Adipocyte (in vitro differentiated cells): ENCODE data around the gene IGIP.

ENCODE experiments used
- DNase-seq: peaks from one replicate; pipeline ENCODE4 v3.0.0-alpha.2; 2015; ENCODE audit warnings: low read depth
- H3K27me3 ChIP-seq: replicated peaks from 2 replicates; pipeline ENCODE4 v1.7.0; 2013; ENCODE audit warnings: mild to moderate bottlenecking, low read length, moderate library complexity; ENCODE audit not compliant: control insufficient read depth, insufficient read depth
- H3K36me3 ChIP-seq: 2 replicates; pipeline ENCODE4 v1.7.0; 2013; ENCODE audit warnings: low read length, mild to moderate bottlenecking, moderate library complexity; ENCODE audit not compliant: control insufficient read depth, insufficient read depth, severe bottlenecking
- H3K4me1 ChIP-seq: 2 replicates; pipeline ENCODE4 v1.7.0; 2013; ENCODE audit warnings: mild to moderate bottlenecking, low read length, moderate library complexity; ENCODE audit not compliant: control insufficient read depth, insufficient read depth
- H3K4me3 ChIP-seq: 2 replicates; pipeline ENCODE4 v1.7.0; 2013; ENCODE audit warnings: mild to moderate bottlenecking, low read length, moderate library complexity
- H3K9ac ChIP-seq: 2 replicates; pipeline ENCODE4 v1.7.0; 2013; ENCODE audit warnings: mild to moderate bottlenecking, low read length, moderate library complexity
- H3K9me3 ChIP-seq: 2 replicates; pipeline ENCODE4 v1.7.0; 2013; ENCODE audit warnings: mild to moderate bottlenecking, low read length, moderate library complexity; ENCODE audit not compliant: control insufficient read depth

The IGIP gene

GRCh38 chr5:140125637-140126036, at the start of gene IGIP:
Gene IGIP, plus strand, starts transcription at chr5:140125937. Its CDS starts 2,540 bp downstream, at chr5:140128477.
- H3K4me1 ChIP-seq, result peaks cover 24% of the 10 kb centered on the region
- DNase-seq, result no peak
- no peaks in the 10 kb centered on the region for H3K27me3 ChIP-seq
- no peak within 1 kb of the TSS for H3K4me3 ChIP-seq
- H3K36me3 ChIP-seq, result no peaks in the 10 kb centered on the region
- H3K9me3 ChIP-seq, result no peaks in the 10 kb centered on the region
- no peak within 1 kb of the TSS for H3K9ac ChIP-seq

- Histone ChIP-seq H3K27me3 (no peaks in the 10 kb centered on the region), H3K4me3 (no peak overlapping the region), H3K9me3 (no peaks in the 10 kb centered on the region), H3K9ac (no peak overlapping the region), H3K36me3 (no peaks in the 10 kb centered on the region), H3K4me1 (no peaks in the 10 kb centered on the region)
- no peak for DNase-seq
Measured at GRCh38 chr5:140076142-140076541, 49.6 kb upstream of the IGIP start.

DNA sequence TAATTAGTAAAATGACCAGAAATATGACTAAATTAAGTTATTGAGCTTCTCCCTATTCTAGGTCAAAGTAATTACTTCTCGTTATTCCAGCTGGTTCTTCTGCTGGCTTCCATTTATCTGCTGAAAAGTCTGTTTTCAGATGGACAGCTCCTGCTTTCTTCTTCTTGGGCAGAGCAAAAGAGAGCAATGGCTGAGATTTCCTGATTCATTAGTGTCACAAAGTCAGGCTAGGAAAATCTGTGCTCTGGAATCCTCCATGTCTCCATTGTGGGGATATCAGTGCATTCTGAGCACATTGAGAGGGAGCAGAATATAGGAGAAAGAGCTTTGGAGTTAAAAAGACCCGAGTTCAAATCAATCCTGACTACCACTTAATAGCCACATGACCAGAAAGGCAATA, 48.9 kb upstream of the IGIP start:
- Histone ChIP-seq H3K36me3 (no peaks in the 10 kb centered on the region), H3K9me3 (no peaks in the 10 kb centered on the region), H3K27me3 (no peaks in the 10 kb centered on the region), H3K4me1 (no peaks in the 10 kb centered on the region), H3K4me3 (no peak overlapping the region), H3K9ac (no peak overlapping the region)
- DNase-seq, result no peak

DNA sequence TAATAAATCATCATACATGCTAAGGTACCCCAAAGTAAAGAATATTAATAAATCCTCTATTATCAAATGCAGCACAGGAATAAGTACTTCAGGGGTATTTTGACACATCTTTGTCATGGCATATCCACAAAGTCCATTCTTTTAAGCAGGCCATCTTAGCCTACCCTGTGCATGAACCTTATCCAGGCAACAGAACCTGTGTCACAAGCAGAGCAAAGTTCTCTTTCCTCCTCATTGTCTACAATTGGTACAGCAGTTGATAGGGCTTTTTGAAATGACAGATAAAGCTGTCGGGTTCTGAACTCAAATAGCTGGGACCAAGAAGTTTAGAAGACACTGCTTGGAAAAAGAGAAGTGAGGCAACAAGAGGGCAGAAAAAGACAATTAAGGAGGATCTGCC, 42.6 kb upstream of the IGIP start:
- no peak for DNase-seq
- Histone ChIP-seq H3K27me3 (no peaks in the 10 kb centered on the region), H3K9ac (no peak overlapping the region), H3K4me1 (no peaks in the 10 kb centered on the region), H3K36me3 (no peaks in the 10 kb centered on the region), H3K4me3 (no peak overlapping the region), H3K9me3 (no peaks in the 10 kb centered on the region)

- DNase-seq, result no peak
- Histone ChIP-seq H3K4me1 (no peaks in the 10 kb centered on the region), H3K36me3 (no peaks in the 10 kb centered on the region), H3K9me3 (no peaks in the 10 kb centered on the region), H3K9ac (no peak overlapping the region), H3K4me3 (no peak overlapping the region), H3K27me3 (no peaks in the 10 kb centered on the region)
Measured at GRCh38 chr5:140083650-140084049, 42.1 kb upstream of the IGIP start.

DNA sequence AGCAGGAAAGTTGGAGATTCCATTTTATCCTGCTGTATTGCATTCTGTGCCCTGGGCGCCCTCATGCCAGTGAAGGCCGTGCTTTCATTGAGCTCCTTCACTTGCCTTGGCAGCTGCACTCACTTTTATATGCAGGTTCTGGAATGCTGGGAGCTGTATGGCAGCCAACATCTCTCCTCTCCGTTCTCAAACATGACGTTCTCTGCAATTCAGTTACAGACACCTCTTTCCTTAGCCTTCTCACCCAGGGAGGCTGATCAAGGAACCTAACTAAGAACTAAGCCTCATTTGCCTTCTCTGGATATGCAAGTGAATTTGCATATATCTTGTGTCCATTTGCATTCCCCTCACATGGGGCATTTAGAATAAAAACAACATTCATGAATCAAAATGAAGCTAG, 41.2 kb upstream of the IGIP start:
- H3K4me1 ChIP-seq, result no peaks in the 10 kb centered on the region
- H3K9ac ChIP-seq, result no peak overlapping the region
- no peak for DNase-seq
- H3K27me3 ChIP-seq, result no peaks in the 10 kb centered on the region
- H3K9me3 ChIP-seq, result peaks cover 6% of the 10 kb centered on the region
- H3K36me3 ChIP-seq, result no peaks in the 10 kb centered on the region
- H3K4me3 ChIP-seq, result no peak overlapping the region

DNA sequence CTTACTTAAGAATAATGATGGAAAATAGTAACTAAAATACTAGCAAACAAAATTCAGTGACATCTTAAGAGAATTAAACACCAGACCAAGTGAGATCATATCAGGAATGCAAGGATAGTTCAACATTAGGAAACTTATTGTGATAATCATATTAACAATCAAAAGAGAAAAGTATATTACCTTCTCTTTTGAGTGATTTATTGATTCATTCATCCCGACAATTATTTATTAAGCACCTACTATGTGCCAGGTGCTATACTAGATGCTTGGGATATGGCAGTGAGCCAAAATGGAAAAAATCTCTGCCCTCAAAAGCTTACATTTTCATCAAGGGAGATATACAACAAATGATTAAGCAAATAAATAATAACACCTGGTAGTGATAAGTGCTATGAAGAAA, 35.5 kb upstream of the IGIP start:
- Histone ChIP-seq H3K36me3 (no peaks in the 10 kb centered on the region), H3K4me3 (no peak overlapping the region), H3K9ac (no peak overlapping the region), H3K27me3 (no peaks in the 10 kb centered on the region), H3K9me3 (peaks cover 21% of the 10 kb centered on the region), H3K4me1 (no peaks in the 10 kb centered on the region)
- no peak for DNase-seq

DNA sequence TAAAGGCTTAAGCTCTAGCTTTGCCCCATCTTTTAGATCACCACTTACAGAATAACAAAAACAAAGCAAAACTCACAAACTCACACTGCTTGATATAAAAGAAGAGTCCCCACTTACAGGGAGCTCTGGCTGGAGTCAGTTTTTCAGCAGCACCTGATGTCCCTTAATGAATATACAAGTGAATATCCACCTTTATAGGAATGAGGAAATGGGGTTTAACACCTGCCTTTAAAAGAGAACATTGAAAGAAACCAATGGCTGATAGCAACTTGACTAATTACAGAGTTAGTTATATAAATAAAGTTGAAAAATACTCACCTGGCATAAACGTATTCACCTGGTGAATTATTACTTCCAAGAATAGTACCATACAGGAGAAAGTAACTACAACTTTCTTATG, 32.6 kb upstream of the IGIP start:
- H3K4me3 ChIP-seq, result no peak overlapping the region

DNA sequence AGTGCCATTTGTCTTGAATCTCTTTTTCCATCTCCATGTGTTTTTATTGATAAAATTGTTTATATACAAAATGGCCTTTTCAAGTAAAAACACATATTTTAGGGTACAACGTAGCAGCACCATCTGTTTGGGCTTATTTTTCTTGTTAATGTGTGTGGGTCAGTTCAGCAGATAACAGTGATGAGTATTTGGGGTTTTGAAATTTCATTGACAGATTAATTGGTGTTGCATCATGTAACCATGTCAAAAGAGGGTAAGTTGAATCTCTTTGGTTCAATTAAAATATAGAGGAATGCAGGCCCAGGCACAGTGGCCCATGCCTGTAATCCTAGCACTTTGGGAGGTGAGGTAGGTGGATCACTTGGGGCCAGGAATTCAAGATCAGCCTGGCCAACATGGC, 31.9 kb upstream of the IGIP start:
- Histone ChIP-seq H3K27me3 (no peaks in the 10 kb centered on the region), H3K4me3 (no peak overlapping the region), H3K36me3 (no peaks in the 10 kb centered on the region), H3K9me3 (peaks cover 21% of the 10 kb centered on the region), H3K9ac (no peak overlapping the region), H3K4me1 (no peaks in the 10 kb centered on the region)
- no peak for DNase-seq

More for the DNA sequence above, 32.6 kb upstream of the IGIP start:
- Histone ChIP-seq H3K9me3 (peaks cover 21% of the 10 kb centered on the region), H3K9ac (no peak overlapping the region), H3K4me1 (no peaks in the 10 kb centered on the region), H3K36me3 (no peaks in the 10 kb centered on the region), H3K27me3 (no peaks in the 10 kb centered on the region)
- no peak for DNase-seq

- H3K9ac ChIP-seq, result no peak overlapping the region
- H3K27me3 ChIP-seq, result no peaks in the 10 kb centered on the region
- DNase-seq, result no peak
- peaks cover 12% of the 10 kb centered on the region for H3K9me3 ChIP-seq
- no peaks in the 10 kb centered on the region for H3K36me3 ChIP-seq
- H3K4me1 ChIP-seq, result no peaks in the 10 kb centered on the region
- H3K4me3 ChIP-seq, result no peak overlapping the region
Measured at GRCh38 chr5:140094889-140095288, 30.8 kb upstream of the IGIP start.

DNA sequence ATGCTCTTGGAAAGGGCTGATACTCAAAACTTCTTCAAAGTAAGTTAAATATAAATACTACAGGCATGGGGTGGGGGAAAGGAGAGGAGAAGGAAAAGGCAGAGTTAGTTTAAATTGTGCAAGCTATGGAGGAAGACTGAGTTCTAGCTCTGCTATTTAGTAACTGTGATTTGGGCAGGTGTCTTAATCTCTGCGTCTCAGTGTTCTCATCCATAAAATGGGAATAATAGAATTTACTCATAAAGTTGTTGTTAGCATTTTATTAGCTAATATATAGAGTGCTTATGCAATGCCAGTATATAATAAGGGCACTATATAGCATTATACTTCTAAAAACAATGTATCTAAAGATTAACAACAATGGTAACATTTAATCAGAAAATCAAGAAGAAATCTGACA, 24.6 kb upstream of the IGIP start:
- Histone ChIP-seq H3K36me3 (no peaks in the 10 kb centered on the region), H3K9me3 (no peaks in the 10 kb centered on the region), H3K4me1 (peaks cover 8% of the 10 kb centered on the region), H3K9ac (no peak overlapping the region), H3K27me3 (no peaks in the 10 kb centered on the region), H3K4me3 (no peak overlapping the region)
- no peak for DNase-seq

DNA sequence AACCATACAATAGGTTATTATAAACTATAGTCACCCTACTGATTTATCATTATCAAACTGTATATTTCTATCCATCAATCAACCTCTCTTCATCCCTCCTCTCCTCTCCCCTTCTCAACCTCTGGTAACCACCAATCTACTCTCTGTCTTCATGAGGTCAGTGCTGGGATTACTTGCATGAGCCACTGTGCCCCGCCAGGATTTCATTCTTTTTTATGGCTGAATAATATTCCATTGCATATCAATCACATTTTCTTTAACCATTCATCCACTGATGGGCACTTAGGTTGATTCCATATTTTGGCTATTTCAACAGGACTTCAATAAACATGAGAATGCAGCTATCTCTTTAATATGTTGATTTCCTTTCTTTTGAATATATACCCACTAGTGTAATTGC, 22.6 kb upstream of the IGIP start:
- no peak for DNase-seq
- Histone ChIP-seq H3K27me3 (no peaks in the 10 kb centered on the region), H3K4me3 (no peak overlapping the region), H3K9me3 (no peaks in the 10 kb centered on the region), H3K9ac (no peak overlapping the region), H3K4me1 (peaks cover 20% of the 10 kb centered on the region), H3K36me3 (no peaks in the 10 kb centered on the region)
